Measurements from ENCODE around the gene SFRP5.

The SFRP5 gene

GRCh38 chr10:97785231-97785630 is 13.4 kb upstream of the SFRP5 start:
- H3K4me1 ChIP-seq (ENCODE audit: control insufficient read depth in 1 of 2, insufficient read depth in 1 of 2, low read depth in 1 of 2, low read length in 1 of 2), result no peaks in the 10 kb centered on the region
- H3K4me3 ChIP-seq (ENCODE audit: low read depth in 1 of 2, low read length in 1 of 2), result no peak overlapping the region
- no peaks in the 10 kb centered on the region for H3K36me3 ChIP-seq
- H3K9me3 ChIP-seq, result no peaks in the 10 kb centered on the region
- no peak for TF ChIP-seq CTCF (IDR thresholded peaks at IDR 0.05)
- peaks cover 42% of the 10 kb centered on the region for H3K27me3 ChIP-seq
- no peak overlapping the region for H3K27ac ChIP-seq

GRCh38 chr10:97784200-97784810 is 12.5 kb upstream of the SFRP5 start:
- no peaks in the 10 kb centered on the region for H3K36me3 ChIP-seq
- TF ChIP-seq CTCF (IDR thresholded peaks at IDR 0.05), result no peak
- peaks cover 33% of the 10 kb centered on the region for H3K27me3 ChIP-seq
- H3K27ac ChIP-seq, result no peak overlapping the region
- no peaks in the 10 kb centered on the region for H3K9me3 ChIP-seq
- no peak overlapping the region for H3K4me3 ChIP-seq (ENCODE audit: low read depth in 1 of 2, low read length in 1 of 2)
- no peaks in the 10 kb centered on the region for H3K4me1 ChIP-seq (ENCODE audit: control insufficient read depth in 1 of 2, insufficient read depth in 1 of 2, low read depth in 1 of 2, low read length in 1 of 2)

- Histone ChIP-seq H3K4me1 (ENCODE audit: control insufficient read depth in 1 of 2, insufficient read depth in 1 of 2, low read depth in 1 of 2, low read length in 1 of 2) (no peaks in the 10 kb centered on the region), H3K4me3 (ENCODE audit: low read depth in 1 of 2, low read length in 1 of 2) (no peak overlapping the region), H3K27ac (no peak overlapping the region), H3K36me3 (no peaks in the 10 kb centered on the region), H3K27me3 (peaks cover 16% of the 10 kb centered on the region), H3K9me3 (no peaks in the 10 kb centered on the region)
- TF ChIP-seq CTCF (IDR thresholded peaks at IDR 0.05), result no peak
These were observed 10.8 kb upstream of the SFRP5 start for GRCh38 chr10:97782455-97783228.

GRCh38 chr10:97781618-97782331 is 10.0 kb upstream of the SFRP5 start:
- no peak overlapping the region for H3K27ac ChIP-seq

More at GRCh38 chr10:97781618-97782331, 10.0 kb upstream of the SFRP5 start:
- Histone ChIP-seq H3K36me3 (no peaks in the 10 kb centered on the region), H3K4me1 (ENCODE audit: control insufficient read depth in 1 of 2, insufficient read depth in 1 of 2, low read depth in 1 of 2, low read length in 1 of 2) (no peaks in the 10 kb centered on the region), H3K9me3 (no peaks in the 10 kb centered on the region), H3K27me3 (peaks cover 7% of the 10 kb centered on the region), H3K4me3 (ENCODE audit: low read depth in 1 of 2, low read length in 1 of 2) (no peak overlapping the region)
- TF ChIP-seq CTCF (IDR thresholded peaks at IDR 0.05), result no peak

All from neutrophil (primary cell).